GM18870 (cell line): ENCODE measurements around the gene BSPRY.

Experiments used
- ATAC-seq: cut with Tn5 transposase; IDR thresholded peaks from one replicate; pipeline ENCODE4 v1.9.1; 2021; ENCODE audit warnings: moderate library complexity; ENCODE audit not compliant: unreplicated experiment

BSPRY gene

DNA sequence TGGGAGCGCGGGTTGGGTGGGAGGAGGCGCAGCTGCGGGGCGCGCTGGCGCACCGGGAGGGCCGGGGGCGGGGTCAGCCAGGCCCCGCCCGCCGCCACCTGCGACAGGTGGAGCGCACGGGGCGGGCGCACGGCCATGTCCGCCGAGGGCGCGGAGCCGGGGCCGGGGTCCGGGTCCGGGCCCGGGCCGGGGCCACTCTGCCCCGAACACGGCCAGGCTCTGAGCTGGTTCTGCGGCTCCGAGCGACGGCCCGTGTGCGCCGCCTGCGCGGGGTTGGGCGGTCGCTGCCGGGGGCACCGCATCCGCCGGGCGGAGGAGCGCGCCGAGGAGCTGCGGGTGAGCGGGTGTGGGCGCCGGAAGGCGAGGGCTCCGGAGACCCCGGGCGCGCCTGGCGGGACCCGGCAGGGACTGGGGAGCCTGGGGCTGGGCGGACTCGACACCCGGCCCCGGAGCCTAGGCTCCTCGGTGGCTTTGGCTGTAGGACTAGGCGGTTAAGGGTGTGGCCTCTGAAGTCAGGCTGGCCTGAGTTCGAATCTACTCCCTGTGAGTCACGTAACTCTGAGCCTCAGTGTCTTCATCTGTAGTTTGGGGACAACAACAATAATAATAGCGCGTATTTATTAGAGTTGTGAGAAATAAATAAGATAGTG, at the start of gene BSPRY:
BSPRY (plus strand) TSS at position 97 of the 650 bp plus-strand sequence; CDS start at position 136, 39 bp downstream.
- ATAC-seq = no peak

DNA sequence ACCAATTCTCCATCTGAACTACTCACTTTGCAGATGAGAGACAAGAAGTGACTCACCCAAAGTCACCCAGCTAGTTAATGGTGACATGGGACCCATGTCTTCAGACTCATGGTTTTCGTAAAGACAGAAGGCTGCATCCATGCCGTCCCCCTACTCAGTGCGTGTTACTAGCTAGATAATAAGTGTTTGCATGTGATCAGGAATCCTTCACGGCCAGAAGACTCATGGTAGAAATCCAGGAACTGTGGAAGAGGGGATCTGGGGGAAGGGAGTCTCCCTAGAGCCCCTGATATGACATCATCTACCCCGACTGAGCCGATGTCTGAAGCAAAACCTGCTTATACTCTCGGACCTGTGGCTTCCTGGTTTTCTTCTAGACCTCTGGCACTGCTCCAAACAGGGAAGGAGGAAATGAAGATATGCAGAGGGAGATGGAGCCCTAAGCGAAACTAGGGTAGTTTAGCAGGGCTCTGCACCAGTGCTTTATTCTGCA, 49.5 kb upstream of the BSPRY start:
- ATAC-seq = no peak

DNA sequence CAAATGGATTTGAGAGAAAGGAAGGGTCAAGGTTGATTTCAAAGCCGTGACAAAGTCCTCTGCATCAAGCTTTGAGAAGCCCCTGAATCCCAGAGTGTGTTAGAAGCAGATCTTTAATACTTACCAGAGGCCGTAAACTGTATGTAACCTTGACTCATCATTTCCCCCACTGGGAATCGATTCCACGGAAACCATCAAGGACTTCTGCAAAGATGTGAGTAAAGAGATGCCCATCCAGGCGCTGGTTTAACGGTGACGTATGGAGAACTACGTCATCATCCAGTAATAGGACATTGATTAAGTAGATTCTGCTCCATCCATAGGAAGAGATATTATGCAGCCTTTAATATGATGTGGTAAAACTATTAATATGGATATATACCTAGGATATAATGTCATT, 47.8 kb upstream of the BSPRY start:
- no peak for ATAC-seq

DNA sequence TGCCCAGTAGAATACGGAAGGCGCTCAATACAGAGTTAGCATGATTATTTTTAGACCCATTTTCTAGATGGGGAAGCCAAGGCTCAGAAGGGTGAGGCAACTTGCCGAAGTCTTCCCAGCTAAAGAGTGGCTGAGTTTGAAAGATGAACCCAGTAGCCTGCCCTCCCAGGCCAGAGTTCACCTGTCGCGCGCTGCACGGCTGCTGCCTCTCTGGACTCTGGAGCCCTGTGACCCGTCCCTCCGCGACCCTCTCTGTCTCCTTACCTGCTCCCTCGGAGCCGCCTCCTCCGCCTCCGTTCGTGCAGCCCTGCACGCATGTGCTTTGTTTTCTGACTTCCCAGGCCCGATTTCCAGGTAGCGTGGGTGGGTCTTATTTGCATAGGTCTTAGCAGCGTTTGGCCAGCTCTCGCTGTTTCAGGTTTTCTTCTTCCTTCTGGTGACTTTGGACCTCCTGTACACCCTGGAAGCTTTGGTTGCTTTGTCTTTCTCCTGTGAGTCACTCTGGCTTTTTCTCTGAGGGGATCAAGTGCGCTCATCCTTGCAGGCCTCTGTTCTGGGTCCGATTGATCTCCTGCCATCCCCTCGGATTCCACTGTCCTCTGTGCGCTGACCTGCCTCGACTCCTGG, 46.4 kb upstream of the BSPRY start, which contains the start of gene RNF183:
RNF183 (minus strand) TSS at position 585 of the 627 bp plus-strand sequence. CDS start 5,192 bp downstream, outside the sequence.
- no peak for ATAC-seq

DNA sequence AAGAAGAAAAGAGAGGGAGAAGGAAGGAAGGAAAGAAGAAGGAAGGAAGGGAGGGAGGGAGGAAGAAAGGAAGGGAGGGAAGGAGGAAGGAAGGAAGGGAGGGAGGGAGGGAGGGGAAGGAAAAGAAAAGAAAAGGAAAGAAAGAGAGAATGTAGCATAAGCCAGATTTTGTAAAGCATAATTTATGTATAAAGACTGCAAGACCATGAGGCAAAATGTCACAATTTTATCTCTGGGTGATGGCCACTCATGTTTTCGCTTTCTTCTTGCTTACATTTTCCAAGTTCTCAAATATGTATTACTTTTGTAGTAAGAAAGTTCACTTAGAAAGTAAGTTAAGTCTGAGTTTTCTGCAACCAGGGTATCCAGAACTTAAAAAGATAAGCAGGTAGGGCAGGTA, 42.8 kb upstream of the BSPRY start:
- no peak for ATAC-seq

DNA sequence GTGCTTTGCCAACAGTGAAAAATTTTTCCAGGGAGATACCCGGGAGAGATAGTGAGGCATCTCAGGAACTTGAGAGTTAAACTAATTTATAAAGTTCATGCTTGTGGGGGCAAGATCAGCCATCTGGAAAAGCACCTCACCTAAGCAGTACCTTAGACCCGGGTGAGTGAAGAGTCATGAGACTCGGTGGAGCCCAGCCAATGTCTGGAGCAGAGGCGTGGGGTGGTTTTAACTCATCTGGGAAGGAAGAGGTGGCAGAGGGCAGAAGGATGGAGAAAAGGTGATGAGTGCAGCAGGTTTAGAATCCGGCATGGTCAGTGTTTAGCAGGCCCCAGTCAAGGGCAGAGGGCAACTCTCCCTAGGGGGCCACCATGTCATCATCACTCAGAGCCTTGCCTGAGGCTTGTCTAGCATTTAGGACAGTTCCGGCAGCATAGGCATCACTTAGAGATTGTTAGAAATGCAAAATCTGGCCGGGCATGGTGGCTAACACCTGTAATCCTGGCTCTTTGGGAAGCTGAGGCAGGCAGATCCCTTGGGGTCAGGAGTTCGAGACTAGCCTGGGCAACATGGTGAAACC, 41.9 kb upstream of the BSPRY start:
- ATAC-seq = no peak

DNA sequence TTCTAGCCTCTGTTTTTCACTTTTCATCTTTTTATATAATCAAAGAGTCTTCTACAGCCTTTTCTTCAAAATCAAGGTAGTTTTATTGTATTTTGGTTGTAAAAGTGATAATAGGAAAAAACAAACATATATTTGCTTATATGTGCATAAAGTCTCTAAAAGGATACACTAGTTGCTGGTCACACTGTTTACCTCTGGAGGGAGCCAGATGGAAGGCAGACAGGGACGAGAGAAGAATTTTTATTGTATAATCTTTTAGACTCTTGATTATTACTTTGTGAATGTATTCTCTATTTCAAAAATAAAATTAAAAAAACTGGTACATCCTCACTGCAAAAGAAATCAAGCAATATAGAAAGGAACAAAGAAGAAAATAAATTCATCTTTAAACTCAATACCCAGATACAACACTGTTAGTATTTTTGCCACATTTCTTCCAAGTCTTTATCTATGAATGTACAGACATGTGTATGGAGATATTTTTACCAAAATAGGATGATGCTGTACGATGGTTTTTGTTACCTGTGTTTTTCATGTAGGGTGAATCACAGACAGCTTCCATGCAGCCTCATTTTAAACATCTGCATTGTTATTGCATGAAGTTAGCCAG, 40.0 kb upstream of the BSPRY start:
- ATAC-seq = no peak

DNA sequence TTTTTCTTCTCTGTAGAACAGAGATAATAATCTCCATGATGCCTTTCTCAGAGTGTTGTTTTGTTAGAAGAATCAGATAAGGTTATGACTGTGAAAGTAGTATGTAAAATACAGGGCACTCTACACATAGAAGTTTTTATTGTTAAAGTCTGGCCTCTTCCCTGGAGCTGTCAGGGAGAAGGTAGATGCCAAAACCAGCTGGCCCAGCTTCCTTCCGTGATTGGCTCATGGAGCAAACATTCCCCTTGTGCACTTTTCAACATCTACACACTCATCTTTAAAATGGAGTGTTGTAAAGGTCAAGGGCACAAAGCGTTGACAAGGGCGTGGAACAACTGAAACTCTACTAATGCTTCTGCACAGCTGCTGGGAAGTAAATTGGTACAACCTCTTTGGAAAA, 38.8 kb upstream of the BSPRY start:
- ATAC-seq = no peak

DNA sequence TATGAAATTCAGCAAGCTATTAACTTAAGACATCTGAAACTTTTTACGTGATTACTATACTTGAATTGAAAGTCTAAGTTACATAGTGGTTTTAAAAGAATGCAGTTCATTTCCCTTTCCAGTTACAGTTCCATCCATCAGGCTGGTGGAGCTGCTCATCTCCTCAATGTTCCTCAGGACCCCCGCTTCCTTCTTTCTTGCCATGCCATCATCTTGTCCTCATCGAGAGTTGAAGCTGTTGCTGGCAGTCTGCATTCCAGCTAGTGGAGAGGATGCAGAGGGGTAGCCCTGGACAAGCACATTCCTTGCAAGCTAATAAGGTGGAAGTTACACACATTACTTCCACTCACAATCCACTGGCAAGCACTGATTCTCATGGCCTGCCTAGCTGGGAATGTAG, 37.4 kb upstream of the BSPRY start:
- no peak for ATAC-seq

DNA sequence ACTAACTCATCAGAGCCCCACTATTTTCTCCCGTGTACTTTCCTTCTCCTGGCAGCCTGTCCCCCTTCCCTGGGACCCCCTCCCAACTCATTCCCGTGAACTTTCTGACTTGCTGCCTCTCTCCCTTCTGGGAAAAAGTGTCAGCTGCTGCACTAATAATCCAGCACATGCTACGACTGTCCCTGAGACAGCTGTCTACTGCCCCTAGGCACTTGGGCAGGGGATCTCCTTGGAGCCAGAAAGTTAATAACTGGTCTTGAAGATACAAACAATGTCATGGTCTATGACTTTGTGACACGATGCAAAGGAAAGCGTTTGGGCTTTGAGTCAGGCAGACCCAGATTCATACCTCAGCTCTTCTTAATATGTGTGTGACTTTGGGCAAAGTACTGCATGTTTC, 36.1 kb upstream of the BSPRY start:
- no peak for ATAC-seq

DNA sequence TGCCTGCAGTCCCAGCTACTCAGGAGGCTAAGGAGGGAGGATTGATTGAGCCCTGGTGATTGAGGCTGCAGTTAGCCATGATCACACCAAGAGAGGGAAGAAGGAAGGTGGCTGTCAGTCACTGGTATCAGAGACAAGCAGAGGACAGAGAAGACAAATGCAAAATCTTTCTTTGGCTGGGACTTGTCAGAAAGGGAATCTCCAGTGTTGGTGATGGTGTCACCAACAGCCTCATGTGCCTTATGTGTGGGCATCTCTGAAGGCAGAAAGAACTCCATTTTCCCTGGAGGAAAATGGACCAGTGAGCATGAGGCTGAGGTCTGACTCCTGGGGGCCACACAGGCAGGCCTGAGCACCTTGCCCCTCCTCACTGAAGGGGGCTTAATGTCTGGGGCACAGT, 34.1 kb upstream of the BSPRY start:
- ATAC-seq = no peak

DNA sequence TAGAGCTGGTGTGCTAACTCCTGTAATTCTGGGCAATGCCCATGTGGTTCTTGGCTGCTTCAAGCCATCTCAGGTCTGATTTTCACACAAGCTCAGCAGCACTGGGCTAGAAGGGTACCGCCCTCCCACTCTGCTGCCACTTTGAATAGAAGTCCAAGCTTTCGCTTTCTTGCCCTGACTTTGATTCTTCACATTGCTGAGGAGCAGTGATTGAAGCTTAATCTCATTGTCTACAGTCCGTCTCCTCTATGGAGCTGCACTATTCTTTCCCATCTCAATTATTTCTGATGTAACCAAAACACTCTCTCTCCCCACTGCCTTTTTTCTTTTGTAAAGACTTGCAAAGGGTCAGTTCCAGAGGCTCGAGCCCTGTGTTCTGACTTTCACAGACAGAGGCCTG, 33.3 kb upstream of the BSPRY start:
- ATAC-seq = no peak

DNA sequence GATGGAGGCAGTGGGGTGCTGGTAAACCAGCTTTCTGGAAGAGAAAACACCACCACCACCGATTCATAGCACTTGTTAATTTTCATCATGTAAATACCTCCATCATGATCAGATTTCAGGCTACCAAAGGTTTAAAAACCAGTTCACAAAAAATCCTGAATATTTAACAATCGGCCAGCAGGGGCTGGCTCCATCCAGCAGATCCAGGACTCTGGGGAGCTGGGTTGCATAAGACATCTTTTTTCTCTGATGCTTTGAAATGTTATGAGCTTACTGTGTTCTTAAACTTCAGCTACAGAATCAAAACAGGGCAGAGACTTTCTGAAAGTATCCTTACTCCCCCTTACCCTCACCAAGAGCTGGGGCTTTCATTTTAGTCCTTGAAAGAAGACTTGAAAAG, 31.6 kb upstream of the BSPRY start:
- no peak for ATAC-seq

DNA sequence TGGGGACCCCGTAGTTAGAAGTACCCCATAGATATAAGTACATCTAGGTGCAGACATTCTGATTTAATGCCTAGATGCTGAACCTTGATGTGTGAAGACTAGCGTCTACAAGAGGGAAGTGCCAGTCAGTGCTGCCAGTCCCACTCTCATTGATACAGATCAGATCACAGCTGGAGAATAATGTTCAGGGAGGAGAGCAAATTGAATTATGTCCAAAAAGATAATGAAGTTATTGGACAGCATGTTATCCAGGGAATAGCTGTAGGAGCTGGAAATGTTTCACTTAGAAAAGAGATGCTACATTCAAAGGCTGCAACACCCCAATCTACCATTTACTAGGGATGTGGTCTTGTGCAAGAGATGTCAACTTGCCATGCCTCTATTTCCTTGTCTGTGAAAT, 30.3 kb upstream of the BSPRY start:
- no peak for ATAC-seq

DNA sequence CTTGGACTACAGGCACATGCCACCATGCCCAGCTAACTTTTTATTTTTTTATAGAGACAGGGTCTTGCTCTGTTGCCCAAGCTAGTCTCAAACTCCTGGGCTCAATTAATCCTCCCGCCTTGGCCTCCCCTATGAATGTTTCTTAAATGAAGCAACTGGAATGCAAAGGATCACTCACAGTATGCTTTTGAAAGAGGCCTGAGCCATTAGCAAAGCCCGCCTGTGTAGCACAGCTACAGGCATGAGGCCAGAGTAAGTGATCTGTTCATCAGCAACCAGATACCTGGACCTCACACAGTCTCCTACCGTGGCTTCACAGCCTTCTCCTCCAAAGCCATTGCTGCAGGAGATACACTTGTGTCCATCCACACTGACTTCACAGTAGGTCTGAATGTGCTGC, 29.3 kb upstream of the BSPRY start:
- ATAC-seq = no peak

DNA sequence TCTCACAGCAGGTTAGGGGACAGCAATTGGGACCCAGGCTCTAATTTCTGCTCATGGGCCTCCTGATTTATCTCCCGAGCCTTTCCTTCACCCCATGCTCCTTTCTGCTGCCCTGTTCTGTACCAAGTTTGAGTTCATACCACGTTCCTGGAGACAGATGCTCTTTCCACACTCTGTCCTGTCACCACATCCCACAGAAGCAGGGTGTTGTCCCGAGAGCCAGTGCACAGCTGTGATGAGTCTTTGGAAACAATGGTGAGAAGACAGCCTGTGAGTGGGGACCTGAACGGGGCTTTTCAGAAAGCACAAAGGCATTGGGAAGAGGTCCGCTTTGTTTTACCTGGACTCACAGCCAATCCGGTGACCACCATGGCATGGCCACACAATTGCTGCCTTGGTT, 26.7 kb upstream of the BSPRY start:
- no peak for ATAC-seq

DNA sequence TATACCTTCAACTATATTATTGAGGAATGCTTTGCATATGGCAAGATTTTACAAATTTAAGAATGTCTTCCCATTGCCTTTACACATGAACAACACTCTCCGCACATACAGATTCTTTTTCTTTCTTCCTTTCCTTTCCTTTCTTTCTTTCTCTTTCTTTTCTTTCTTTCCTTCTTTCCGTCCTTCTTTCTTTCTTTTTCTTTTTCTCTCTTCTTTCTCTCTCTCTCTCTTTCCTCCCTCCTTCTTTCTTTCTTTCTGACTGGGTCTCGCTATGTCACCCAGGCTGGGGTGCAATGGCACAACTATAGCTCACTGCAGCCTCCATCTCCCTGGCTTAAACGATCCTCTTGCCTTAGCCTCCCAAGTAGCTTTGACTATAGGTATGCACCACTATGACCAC, 23.1 kb upstream of the BSPRY start:
- no peak for ATAC-seq

DNA sequence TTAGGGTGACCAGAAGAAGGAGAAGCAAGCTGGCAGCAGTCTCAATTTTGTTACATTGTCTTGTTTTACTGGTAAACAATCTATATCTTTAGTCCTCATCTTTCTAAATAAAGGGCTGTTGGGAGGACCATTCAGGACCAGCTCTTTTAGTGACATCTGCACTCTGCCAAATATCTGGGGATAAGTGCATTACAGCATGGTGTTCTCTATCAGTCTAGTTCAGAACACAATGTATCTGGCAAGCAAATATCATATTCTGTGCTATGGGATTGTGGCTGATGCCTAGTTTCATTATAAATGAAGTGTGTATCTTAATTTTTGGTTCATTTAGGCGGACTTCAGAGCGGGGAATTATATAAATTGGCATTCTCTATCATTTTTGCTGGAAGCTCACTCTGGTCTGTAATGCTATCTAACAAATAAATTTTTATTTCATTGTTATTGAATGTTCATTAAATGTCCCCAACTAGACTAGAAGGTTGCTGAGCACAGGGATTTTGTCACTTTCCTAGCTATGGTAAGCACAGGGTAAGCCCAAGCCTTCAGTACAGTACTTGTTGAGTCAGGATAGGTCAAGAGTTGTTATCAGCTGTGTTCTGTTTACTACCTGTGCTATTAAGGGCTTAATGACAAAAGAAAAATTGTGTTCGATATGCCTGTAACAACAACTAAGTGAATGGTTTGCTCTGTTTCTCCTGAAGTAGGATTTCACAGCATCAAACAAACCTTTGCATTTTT, 21.1 kb upstream of the BSPRY start:
- ATAC-seq = no peak

DNA sequence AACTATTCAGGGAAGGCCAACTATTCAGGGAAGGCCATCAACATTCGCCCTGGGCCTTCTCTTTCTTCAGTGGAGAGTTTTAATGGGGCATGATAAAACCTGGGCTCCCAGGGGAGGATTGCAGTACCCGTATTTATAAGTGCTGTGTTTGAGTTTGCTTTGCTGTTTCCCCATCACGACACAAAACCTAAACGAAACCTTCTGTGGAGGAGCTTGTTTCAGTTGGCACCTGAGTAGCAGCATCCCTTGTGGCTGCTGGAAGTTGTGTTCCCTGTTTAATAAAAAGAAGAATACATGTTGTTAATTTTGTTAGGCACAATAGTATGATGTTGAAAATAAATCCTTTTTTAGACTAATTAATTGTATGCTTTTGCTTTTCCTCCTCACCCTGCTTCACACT, 17.6 kb upstream of the BSPRY start:
- ATAC-seq = no peak

DNA sequence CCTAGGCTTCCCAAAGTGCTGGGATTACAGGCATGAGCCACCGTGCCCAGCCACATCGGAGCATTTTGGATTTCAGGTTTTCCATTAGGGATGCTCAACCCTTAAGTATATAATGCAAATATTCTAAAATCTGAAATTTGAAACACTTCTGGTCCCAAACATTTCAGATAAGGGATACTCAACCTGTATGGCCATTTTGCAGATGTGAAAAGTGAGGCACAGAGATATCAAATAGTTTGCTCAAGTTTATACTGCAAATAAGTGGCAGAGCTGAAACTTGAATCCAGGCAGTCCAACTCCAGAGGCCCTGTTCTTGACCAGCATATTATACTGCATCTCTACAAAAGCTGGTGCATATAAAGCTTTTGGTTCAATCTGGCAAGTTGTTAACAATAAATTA, 11.6 kb upstream of the BSPRY start:
- ATAC-seq = no peak

DNA sequence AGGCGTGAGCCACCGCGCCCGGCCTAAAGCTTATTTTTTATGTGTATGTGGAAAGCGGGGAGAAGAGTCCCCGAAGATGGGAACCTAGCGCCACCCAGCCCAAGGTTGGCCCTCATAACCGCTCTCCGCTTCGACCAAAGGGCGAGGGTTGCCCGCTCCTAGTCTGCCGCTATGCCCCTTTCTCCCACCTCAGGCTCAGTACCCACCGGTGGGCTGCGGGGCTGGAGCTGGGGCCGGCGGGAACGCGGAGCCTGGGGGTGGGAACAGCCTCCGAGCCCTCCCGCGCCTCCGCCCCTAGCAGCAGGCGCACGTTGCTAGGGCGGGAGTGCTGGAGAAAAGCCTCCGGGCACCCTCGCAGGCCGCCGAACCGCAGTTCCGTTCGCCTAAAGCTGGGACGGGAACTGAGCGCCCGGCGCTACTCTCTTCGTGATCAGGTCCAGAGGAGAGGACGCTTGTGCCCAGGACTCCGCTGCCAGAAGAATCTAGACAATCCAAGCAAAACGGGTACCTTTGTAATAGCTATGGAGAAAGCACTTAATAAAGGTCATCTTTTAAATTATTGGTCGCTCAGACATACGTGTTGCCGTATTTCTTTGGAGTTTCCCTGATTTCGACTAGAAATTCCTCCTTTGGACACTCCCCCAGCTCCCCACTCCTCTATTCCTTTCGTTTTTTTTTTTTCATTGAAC, 9.2 kb upstream of the BSPRY start, which contains the start of gene WDR31:
WDR31 (minus strand) TSS at position 265 of the 689 bp plus-strand sequence. CDS start 8,253 bp downstream, outside the sequence.
- peak; percentile 87 for ATAC-seq
